Activated T-cell treated with anti-CD3 and anti-CD28 coated beads, Interleukin-2, amount 50 U/mL, for 48 hours (primary cell): ENCODE measurements around the gene CLSTN2.

Experiments
- DNase-seq, 2 experiments: peaks; one replicate each; pipeline ENCODE4 v3.0.0-alpha.2; 2020

The CLSTN2 gene

GRCh38 chr3:139944256-139944910 is 9.4 kb downstream of the CLSTN2 start:
- DNase-seq, result no peak

GRCh38 chr3:139945386-139945785 is 10.4 kb downstream of the CLSTN2 start:
- DNase-seq, result no peak

DNA sequence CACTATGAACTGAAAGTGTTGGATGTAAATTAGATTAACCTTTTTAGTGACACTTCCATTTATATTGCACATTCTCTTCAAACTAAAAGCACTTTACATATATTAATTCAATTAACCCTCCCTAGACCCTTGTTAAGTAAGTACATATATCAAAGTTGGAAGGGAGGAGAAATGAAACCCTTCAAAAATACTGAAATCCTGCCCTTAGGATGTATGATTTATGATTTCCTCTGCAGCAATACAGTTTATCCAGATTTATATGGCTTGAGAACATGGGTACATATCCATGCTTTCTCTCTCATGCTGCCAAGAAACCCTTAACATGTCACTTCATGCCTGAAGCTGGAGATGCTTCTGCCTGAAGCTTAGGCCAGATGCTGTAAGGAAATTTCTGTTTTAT is 11.0 kb downstream of the CLSTN2 start:
- no peak for DNase-seq

- DNase-seq, result no peak
Measured at GRCh38 chr3:139948467-139948866, 13.5 kb downstream of the CLSTN2 start.

DNA sequence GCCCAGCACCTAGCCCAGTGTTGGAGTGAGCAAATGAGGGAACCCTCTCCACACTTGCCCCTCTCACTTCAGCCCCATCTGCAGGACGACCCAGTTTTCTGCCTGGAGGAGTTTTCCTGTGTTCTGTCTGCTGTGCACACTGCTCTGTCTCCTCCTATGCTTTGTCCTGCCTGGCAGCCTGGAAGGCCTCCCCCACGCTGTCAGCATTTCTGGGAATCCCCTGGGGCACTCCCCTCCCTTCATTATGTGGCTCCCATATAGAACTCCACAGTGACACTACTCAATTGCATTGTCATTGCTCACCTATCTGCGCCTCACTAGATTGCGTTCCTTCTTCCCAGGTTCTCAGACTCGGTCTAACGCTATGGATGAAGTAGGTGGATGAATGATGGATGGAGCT is 13.9 kb downstream of the CLSTN2 start:
- no peak for DNase-seq

DNA sequence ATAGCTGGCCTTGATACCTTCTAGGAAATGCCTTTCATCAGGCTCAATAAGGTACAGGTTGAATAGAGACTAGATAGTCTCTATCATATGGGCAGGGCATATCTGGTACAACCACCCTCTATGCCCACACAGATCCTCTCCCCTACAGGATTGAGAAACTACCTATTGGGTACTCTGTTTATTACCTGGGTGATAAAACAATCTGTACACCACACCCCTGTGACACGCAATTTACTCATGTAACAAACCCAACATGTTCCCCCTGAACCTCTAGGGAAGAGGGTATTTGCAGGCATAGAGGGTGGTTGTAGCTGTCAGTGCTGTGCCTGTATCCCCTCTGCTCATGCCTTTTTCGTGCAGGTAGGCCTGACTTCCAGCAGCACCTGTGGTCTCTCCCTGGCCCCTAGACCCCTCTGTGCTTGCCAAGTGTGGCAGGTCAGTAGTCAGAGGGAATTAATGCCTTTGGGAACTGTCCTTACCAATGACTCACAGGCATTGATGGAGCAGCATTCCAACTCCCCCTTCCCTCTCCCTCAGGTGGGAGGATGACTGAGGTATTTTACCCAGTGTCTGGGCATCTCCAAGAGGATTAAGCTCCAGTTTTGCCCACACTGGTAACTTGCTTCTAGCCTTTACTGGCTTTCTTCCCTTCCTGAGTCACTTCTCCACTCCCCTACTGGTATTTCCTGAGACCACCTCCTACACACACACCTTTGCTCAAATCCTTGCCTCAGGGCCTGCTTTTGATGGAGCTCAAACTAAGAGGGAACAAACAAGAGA is 18.3 kb downstream of the CLSTN2 start:
- DNase-seq, result no peak

DNA sequence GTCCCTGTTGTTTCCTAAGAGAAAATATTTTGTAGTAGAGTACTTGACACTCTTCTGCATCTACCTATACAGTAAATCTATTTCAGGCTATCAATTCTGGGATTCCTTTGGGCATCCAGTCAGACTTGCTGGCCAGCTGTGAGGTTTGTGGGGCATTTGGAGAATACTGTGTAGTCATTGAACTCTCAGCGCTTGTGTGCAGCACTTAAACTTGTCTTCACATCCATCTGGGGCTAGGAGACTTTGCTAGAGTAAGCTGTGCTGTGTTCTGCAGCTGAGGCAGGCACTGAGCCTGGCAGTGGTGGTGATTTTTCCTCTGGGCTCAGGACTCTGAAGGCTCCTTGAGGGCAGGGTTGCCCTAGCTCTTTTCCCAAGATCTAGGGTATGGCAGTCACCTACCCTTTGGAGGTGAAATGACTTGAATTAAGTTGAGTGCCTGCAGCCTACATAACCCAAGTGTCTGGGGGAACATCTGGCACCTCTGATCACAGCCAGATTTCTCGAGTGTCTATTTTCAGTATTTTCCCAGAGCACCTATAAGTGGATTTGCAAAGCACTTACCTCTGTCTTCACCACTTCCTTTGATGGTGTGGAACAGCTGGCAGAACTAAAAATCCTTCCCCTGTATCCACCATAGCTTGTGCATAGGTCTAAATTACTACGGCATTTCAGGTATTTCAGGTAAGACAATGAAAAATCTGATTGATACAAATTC is 19.3 kb downstream of the CLSTN2 start:
- DNase-seq, result no peak

GRCh38 chr3:139957844-139958243 is 22.9 kb downstream of the CLSTN2 start:
- no peak for DNase-seq

DNA sequence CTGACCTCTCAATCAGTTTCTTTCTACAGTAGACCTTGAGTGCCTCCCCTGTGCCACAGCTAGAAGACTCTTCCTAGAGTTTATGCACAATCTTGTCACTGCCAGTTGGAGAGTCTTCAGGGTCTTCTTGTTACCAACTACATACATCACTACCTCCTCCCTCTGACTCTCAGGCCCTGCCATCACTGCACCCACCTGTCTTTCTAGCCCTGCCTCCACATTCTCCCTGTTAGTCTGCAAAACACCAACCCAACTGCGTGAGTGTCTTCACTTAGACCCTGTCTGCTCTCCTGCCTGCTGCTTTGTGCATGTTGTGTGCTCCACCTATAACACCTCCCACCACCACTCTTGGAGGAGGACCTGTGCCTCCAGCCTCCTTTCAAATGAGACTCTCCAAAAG is 34.4 kb downstream of the CLSTN2 start:
- no peak for DNase-seq

- no peak for DNase-seq
Measured at GRCh38 chr3:139970526-139970925, 35.5 kb downstream of the CLSTN2 start.

GRCh38 chr3:139974809-139975425 is 39.9 kb downstream of the CLSTN2 start:
- DNase-seq, result no peak

GRCh38 chr3:139975594-139976365 is 40.8 kb downstream of the CLSTN2 start:
- DNase-seq, result no peak

DNA sequence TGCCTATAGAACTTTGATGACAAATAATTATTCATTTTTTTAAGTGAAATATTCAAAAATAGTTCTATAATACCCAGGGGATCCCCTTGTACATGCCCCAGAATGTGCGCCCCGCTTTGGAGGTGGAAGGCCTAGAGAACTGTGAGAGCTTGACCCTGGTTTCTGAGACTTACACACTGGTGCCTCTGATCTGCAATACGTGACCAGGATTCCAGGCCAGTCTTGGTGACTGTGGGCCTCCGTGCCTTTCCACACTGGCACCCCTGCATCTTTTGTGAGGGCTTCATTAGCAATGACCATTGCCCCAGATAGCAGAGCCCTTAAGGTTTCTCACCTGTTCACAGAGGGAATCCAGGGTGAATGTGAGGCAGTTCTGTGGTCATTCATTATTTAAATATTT is 44.0 kb downstream of the CLSTN2 start:
- DNase-seq, result no peak

GRCh38 chr3:139979991-139980390 is 45.0 kb downstream of the CLSTN2 start:
- no peak for DNase-seq

- DNase-seq, result no peak
Measured at GRCh38 chr3:139982404-139982803, 47.4 kb downstream of the CLSTN2 start.

DNA sequence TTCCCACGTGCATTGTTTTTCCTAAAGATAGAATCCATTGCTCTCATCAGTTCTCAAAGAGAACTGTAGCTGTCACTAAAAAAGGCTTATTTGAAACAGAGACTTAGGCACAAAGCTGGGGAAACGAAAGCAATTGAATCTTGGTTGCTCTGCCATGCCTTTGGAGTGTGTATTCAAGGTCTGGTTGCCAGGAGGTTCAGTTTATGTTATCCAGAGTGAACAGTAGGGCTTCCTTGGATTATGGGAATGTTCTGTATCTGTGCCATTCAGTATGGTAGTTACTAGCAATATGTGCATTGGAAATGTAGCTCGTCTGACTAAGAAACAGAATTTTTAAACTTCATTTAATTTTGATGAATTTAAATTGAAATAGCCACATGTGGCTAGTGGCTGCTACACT is 50.6 kb downstream of the CLSTN2 start:
- DNase-seq, result no peak

DNA sequence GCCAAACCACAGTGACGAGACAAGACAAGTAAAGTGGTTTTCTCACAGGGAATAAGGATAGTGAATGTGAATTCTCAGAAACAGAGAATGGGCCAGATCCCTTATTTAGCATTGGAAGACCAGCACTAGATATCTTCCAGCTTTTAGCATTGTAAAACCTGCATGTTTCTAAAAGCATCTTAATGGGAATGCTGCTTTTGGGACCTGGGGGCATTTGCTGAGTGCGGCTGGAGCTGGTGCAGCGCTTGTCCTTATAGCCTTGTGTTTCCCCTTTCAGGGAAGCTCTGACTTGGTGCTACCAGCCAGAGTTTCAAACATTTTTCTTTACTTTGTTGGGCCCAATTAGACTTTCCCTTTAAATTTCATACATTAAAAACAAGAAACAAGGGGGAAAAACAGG is 52.9 kb downstream of the CLSTN2 start:
- DNase-seq, result no peak

DNA sequence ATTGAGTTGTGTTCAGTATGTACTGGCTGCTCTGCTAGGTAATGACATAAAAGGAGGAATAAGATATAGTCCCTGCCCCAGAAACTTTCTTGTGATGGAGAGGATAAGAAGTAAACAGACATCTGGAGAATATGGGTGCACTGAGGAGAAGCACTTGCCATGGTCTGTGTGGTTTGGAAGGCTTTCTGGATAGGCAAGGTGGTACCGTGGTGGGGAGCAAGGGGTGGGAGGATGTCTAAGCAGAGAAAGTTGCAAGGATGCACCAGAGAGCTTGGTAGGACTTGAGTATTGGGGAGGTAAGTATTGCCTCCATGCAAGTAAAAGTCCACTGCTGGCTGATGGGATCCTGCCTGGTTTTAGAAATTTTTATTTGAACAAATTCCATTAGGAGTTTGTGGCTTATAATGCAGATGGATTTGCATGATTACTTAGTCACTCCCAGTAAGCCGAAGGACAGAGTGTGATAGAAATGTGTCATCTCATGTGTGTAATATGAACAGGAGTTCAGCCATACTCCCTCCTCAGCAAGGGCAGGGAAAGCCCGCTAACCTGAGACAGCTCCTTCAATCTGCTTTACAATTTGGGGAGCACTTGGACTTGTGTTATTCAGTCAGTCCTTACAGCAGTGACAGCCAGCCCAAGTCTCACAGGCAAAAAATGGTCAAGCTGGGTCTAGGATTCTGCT is 53.6 kb downstream of the CLSTN2 start:
- no peak for DNase-seq

DNA sequence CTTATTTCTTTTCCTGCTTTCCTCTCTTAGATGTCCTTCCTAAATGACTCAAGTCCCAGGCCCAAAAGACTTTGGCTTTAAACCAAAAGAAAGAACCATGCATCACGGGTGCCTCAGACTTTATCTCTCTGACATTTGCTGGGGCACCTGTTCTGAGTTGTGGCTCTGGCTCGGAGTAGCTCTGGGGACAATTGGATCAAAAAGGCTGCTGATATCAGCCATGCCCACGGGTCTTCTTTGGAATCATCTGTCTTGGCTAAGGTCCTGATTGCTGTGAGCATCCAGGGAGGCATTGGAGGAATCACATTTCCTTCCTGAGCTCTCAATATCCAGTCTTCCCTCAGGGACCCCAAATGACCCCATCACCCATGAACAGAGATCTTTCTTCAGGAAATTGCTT is 59.9 kb downstream of the CLSTN2 start:
- no peak for DNase-seq

DNA sequence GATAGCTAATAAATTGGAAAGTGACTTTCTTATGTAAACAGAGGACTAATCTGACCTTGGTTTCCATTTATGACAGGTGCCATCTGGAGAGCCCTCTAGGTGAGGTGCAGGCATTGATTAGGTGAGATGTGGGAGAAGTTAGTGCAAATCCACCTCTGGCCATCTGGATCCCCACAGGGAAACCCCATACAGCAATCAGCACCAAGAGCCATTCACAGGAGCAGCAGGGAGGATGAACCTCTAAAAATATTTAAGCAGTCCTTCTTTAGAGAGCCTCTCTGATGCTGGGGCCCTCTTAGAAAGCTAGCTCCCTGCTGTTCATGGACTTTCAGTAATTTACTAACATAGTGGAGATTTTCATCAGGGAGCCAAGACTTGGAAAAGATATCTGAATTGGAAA is 69.3 kb downstream of the CLSTN2 start:
- no peak for DNase-seq

- DNase-seq, result no peak
Measured at GRCh38 chr3:140006331-140006730, 71.3 kb downstream of the CLSTN2 start.

DNA sequence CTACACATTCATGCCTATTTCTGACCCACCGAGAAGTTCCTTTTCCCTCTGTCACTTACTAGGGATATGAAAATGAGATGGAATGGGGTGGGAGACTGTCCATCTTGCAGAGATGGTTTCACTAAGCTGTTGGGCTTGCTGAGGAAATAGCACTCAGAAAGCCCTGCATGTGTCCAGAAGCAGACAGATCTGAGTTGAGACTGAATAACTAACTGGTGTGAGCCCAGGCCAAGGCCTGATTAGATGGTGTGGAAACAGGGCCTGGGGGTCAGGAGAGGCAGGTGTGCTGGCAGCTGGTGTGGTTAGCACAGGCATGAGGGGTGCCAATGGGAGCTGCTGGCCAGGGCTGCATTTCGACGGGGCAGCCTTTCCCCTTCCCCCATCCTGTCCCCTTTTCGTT is 72.1 kb downstream of the CLSTN2 start:
- no peak for DNase-seq
